ENCODE measurements around the gene SPIN1.
"Not testable (repeated sequence)": the region's sequence is repeated elsewhere in the genome, so short reads cannot be mapped to it uniquely, and the experiment has no call there.

GRCh38 chr9:88386137-88386536 is 2.1 kb upstream of the SPIN1 start:
- TF ChIP-seq TCF7L2 (IDR thresholded peaks at IDR 0.05; ENCODE audit: borderline replicate concordance, low read depth, low read length); ZNF677 (tag by site-specific recombination; IDR thresholded peaks at IDR 0.05); YY1 (tag by site-specific recombination; IDR thresholded peaks at IDR 0.05); ZNF768 (tag by site-specific recombination; IDR thresholded peaks at IDR 0.05); ZBTB44 (tag by site-specific recombination; IDR thresholded peaks at IDR 0.05): not testable (repeated sequence)
- TF ChIP-seq, protein P1, sequence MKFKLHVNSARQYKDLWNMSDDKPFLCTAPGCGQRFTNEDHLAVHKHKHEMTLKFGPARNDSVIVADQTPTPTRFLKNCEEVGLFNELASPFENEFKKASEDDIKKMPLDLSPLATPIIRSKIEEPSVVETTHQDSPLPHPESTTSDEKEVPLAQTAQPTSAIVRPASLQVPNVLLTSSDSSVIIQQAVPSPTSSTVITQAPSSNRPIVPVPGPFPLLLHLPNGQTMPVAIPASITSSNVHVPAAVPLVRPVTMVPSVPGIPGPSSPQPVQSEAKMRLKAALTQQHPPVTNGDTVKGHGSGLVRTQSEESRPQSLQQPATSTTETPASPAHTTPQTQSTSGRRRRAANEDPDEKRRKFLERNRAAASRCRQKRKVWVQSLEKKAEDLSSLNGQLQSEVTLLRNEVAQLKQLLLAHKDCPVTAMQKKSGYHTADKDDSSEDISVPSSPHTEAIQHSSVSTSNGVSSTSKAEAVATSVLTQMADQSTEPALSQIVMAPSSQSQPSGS (tag by site-specific recombination; IDR thresholded peaks at IDR 0.05; ENCODE audit: low read depth): not testable (repeated sequence)
- TF ChIP-seq, protein P2, sequence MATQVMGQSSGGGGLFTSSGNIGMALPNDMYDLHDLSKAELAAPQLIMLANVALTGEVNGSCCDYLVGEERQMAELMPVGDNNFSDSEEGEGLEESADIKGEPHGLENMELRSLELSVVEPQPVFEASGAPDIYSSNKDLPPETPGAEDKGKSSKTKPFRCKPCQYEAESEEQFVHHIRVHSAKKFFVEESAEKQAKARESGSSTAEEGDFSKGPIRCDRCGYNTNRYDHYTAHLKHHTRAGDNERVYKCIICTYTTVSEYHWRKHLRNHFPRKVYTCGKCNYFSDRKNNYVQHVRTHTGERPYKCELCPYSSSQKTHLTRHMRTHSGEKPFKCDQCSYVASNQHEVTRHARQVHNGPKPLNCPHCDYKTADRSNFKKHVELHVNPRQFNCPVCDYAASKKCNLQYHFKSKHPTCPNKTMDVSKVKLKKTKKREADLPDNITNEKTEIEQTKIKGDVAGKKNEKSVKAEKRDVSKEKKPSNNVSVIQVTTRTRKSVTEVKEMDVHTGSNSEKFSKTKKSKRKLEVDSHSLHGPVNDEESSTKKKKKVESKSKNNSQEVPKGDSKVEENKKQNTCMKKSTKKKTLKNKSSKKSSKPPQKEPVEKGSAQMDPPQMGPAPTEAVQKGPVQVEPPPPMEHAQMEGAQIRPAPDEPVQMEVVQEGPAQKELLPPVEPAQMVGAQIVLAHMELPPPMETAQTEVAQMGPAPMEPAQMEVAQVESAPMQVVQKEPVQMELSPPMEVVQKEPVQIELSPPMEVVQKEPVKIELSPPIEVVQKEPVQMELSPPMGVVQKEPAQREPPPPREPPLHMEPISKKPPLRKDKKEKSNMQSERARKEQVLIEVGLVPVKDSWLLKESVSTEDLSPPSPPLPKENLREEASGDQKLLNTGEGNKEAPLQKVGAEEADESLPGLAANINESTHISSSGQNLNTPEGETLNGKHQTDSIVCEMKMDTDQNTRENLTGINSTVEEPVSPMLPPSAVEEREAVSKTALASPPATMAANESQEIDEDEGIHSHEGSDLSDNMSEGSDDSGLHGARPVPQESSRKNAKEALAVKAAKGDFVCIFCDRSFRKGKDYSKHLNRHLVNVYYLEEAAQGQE (tag by site-specific recombination; IDR thresholded peaks at IDR 0.05): not testable (repeated sequence)
